Measurements from ENCODE around the gene NR3C2. TPM values are rescaled to one million over a fixed set of nuclear protein-coding genes. Genes with fewer than 3 reads are reported as not detected.

NR3C2 gene
- total RNA-seq, 1 experiment from 2014 or later: 0.26 TPM

DNA sequence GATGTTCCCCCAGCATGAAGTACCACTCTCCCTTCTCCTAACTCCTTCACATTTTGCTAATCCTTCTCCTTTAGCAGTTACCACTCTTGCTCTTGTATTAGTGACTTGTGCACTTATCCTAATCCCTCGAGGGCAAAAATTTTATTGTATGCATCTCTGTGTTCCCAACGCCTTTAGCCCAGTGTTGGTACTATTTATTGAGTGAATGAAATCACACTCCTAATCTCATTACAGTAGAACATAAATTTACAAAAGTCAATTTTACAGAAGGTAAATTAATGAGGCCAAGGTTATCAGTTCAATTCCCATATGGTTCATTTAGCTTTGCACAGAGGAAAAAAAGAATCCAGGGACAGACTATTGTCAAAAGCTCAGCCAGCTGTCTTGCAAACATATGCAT lies 178.4 kb downstream of the NR3C2 start:
- ChIA-PET CTCF (no interaction called here), POLR2A (no interaction called here)
- intact Hi-C loops (cut with micrococcal nuclease; ENCODE audit: unreplicated experiment): no loop called here
- BruUV-seq (replicated peaks): no TSS peak
- Histone ChIP-seq H3K4me3 (ENCODE audit: low read depth in 2 of 2, low read length in 2 of 2) (no peak overlapping the region), H3K4me1 (ENCODE audit: control insufficient read depth, insufficient read depth, low read length) (no peaks in the 10 kb centered on the region), H3K27me3 (ENCODE audit: control insufficient read depth, insufficient read depth, low read length) (no peaks in the 10 kb centered on the region), H3K27ac (ENCODE audit: low read length) (no peak overlapping the region), H3K9me3 (ENCODE audit: control insufficient read depth, insufficient read depth, low read depth, low read length) (no peaks in the 10 kb centered on the region), H3K36me3 (ENCODE audit: control insufficient read depth, insufficient read depth, low read length) (no peaks in the 10 kb centered on the region)
- DNase-seq (ENCODE audit: low read depth, low spot score) (no peak), ATAC-seq (no peak)
- in situ Hi-C loops (cut with HindIII; ENCODE audit: low pct_unique_long_range_greater_than_20kb, low sequenced_read_pairs): no loop called here
- no peak for TF ChIP-seq TCF7L2 (IDR thresholded peaks at IDR 0.05; ENCODE audit: low read depth, low read length)
- no peak for TF ChIP-seq POLR2AphosphoS5 (IDR thresholded peaks at IDR 0.05; ENCODE audit: low read depth, low read length)
- no peak for TF ChIP-seq REST (IDR thresholded peaks at IDR 0.05; ENCODE audit: insufficient read depth in 1 of 2, low read depth in 2 of 2, low read length in 1 of 2)
- TF ChIP-seq SIN3A (IDR thresholded peaks at IDR 0.05; ENCODE audit: borderline replicate concordance, insufficient read depth, low read depth, low read length): no peak
- TF ChIP-seq CTCF (IDR thresholded peaks at IDR 0.05): no peak

GRCh38 chr4:148263127-148263526 lies 179.1 kb downstream of the NR3C2 start:
- H3K27me3 ChIP-seq (ENCODE audit: control insufficient read depth, insufficient read depth, low read length): no peaks in the 10 kb centered on the region
- ATAC-seq (no peak), DNase-seq (ENCODE audit: low read depth, low spot score) (no peak)
- CTCF ChIA-PET: no interaction called here
- H3K9me3 ChIP-seq (ENCODE audit: control insufficient read depth, insufficient read depth, low read depth, low read length): no peaks in the 10 kb centered on the region
- H3K4me1 ChIP-seq (ENCODE audit: control insufficient read depth, insufficient read depth, low read length): no peaks in the 10 kb centered on the region
- intact Hi-C loops (cut with micrococcal nuclease; ENCODE audit: unreplicated experiment) (no loop called here), in situ Hi-C loops (cut with HindIII; ENCODE audit: low pct_unique_long_range_greater_than_20kb, low sequenced_read_pairs) (no loop called here)
- H3K4me3 ChIP-seq (ENCODE audit: low read depth in 2 of 2, low read length in 2 of 2): no peak overlapping the region
- H3K27ac ChIP-seq (ENCODE audit: low read length): no peak overlapping the region
- no peaks in the 10 kb centered on the region for H3K36me3 ChIP-seq (ENCODE audit: control insufficient read depth, insufficient read depth, low read length)
- POLR2A ChIA-PET: no interaction called here
- no TSS peak for BruUV-seq (replicated peaks)
- TF ChIP-seq REST (IDR thresholded peaks at IDR 0.05; ENCODE audit: insufficient read depth in 1 of 2, low read depth in 2 of 2, low read length in 1 of 2) (no peak), TCF7L2 (IDR thresholded peaks at IDR 0.05; ENCODE audit: low read depth, low read length) (no peak), CTCF (IDR thresholded peaks at IDR 0.05) (no peak), POLR2AphosphoS5 (IDR thresholded peaks at IDR 0.05; ENCODE audit: low read depth, low read length) (no peak), SIN3A (IDR thresholded peaks at IDR 0.05; ENCODE audit: borderline replicate concordance, insufficient read depth, low read depth, low read length) (no peak)

Measured in Panc1 (cell line).